Liver (tissue), 9 donors: ENCODE data around the gene ARID4A. TPM values are rescaled to one million over a fixed set of nuclear protein-coding genes. Genes with fewer than 3 reads are reported as not detected.

Experiments used
- DNase-seq: peaks from one replicate; pipeline ENCODE4 v3.0.0-alpha.2; 2017; ENCODE audit warnings: low spot score
- H3K27ac ChIP-seq, 2 donors: one replicate each; pipeline ENCODE4 v1.7.0; 2013; ENCODE audit warnings: inconsistent platforms in 2 of 2, low read length in 2 of 2, control low read depth in 1 of 2, low read depth in 1 of 2, mild to moderate bottlenecking in 1 of 2
- H3K27me3 ChIP-seq, 4 donors: one replicate each; pipeline versions ENCODE4 v1.6.1 to v1.7.0; 2013; ENCODE audit warnings: low read length in 3 of 4, inconsistent platforms in 1 of 4, mild to moderate bottlenecking in 1 of 4, moderate library complexity in 1 of 4; ENCODE audit not compliant: control insufficient read depth in 4 of 4, insufficient read depth in 4 of 4
- H3K36me3 ChIP-seq, 4 donors: one replicate each; pipeline versions ENCODE4 v1.6.1 to v1.7.0; 2013; ENCODE audit warnings: low read length in 3 of 4, mild to moderate bottlenecking in 3 of 4, low read depth in 1 of 4, moderate library complexity in 1 of 4; ENCODE audit not compliant: control insufficient read depth in 4 of 4, insufficient read depth in 3 of 4
- H3K4me1 ChIP-seq, 4 donors: one replicate each; pipeline versions ENCODE4 v1.6.1 to v1.7.0; 2013; ENCODE audit warnings: low read length in 3 of 4, mild to moderate bottlenecking in 3 of 4, moderate library complexity in 1 of 4; ENCODE audit not compliant: control insufficient read depth in 4 of 4, insufficient read depth in 4 of 4
- H3K4me3 ChIP-seq, 3 donors: one replicate each; pipeline versions ENCODE4 v1.6.1 to v1.7.0; 2013; ENCODE audit warnings: low read length in 3 of 3, control low read depth in 1 of 3, low read depth in 1 of 3, mild to moderate bottlenecking in 1 of 3
- H3K9ac ChIP-seq, 2 donors: one replicate each; pipeline ENCODE4 v1.7.0; 2013; ENCODE audit warnings: low read length in 2 of 2, mild to moderate bottlenecking in 2 of 2, moderate library complexity in 2 of 2, control low read depth in 1 of 2, low read depth in 1 of 2
- H3K9me3 ChIP-seq, 4 donors: one replicate each; pipeline versions ENCODE4 v1.6.1 to v1.7.0; 2013; ENCODE audit warnings: low read length in 3 of 4; ENCODE audit not compliant: control insufficient read depth in 4 of 4
- EGR1 ChIP-seq, 2 donors: IDR thresholded peaks; 2 replicates each; pipeline ENCODE4 v1.6.1; 2016 to 2018; ENCODE audit warnings: antibody characterized with exemption in 2 of 2, low read depth in 2 of 2
- HNF4A ChIP-seq, 2 donors: conservative IDR thresholded peaks; 2 replicates each; pipeline ENCODE4 v1.6.1; 2016; ENCODE audit warnings: antibody characterized with exemption in 2 of 2, mild to moderate bottlenecking in 2 of 2
- HNF4G ChIP-seq: IDR thresholded peaks from 2 replicates; pipeline ENCODE4 v1.6.1; 2016; ENCODE audit warnings: antibody characterized with exemption
- JUND ChIP-seq, 2 donors: IDR thresholded peaks; 2 replicates each; pipeline ENCODE4 v1.6.1; 2016; ENCODE audit warnings: antibody characterized with exemption in 2 of 2
- NR2F2 ChIP-seq: IDR thresholded peaks from 2 replicates; pipeline ENCODE4 v1.6.1; 2016; ENCODE audit warnings: antibody characterized with exemption
- RAD21 ChIP-seq, 2 donors: IDR thresholded peaks; 2 replicates each; pipeline ENCODE4 v1.6.1; 2016; ENCODE audit warnings: antibody characterized with exemption in 2 of 2, mild to moderate bottlenecking in 2 of 2
- SP1 ChIP-seq: IDR thresholded peaks from 2 replicates; pipeline ENCODE4 v1.6.1; 2018; ENCODE audit warnings: antibody characterized with exemption, mild to moderate bottlenecking
- TAF1 ChIP-seq: conservative IDR thresholded peaks from 2 replicates; pipeline ENCODE4 v1.6.1; 2016; ENCODE audit warnings: antibody characterized with exemption, mild to moderate bottlenecking
- WGBS: extraction: QIAGEN DNeasy Blood & Tissue Kit; methylation state at CpG from one replicate; pipeline ENCODE4 v1.1.7; 2013; 5-methylcytosine and 5-hydroxymethylcytosine counted together
- polyA plus RNA-seq, 2 donors: library from polyadenylated mRNA; stranded (reverse) in 1 of 2; unstranded in 1 of 2; fragments of 200-250 nt in 1 of 2; fragments of >200 nt in 1 of 2; fragmentation: Nextera tagmentation in 1 of 2; extraction: Ambion mirVana in 1 of 2; gene quantifications; one replicate each; pipeline versions ENCODE4 v1.2.1 to v1.2.3, GENCODE V29; 2013 to 2015
- total RNA-seq, 2 donors: library from RNA; depleted of rRNA; stranded (reverse); fragments of >200 nt; gene quantifications; one replicate each; pipeline ENCODE4 v1.2.3, GENCODE V29; 2014
- TF ChIP-seq, protein P1 (sequence below): IDR thresholded peaks from 2 replicates; pipeline ENCODE4 v1.6.1; 2016; ENCODE audit warnings: antibody characterized with exemption
- TF ChIP-seq, protein P2 (sequence below): IDR thresholded peaks from 2 replicates; pipeline ENCODE4 v1.6.1; 2016; ENCODE audit warnings: antibody characterized with exemption, mild to moderate bottlenecking
- TF ChIP-seq, protein P3 (sequence below): IDR thresholded peaks from 2 replicates; pipeline ENCODE4 v1.6.1; 2016; ENCODE audit warnings: antibody characterized with exemption
- TF ChIP-seq, protein P4 (sequence below): fragments of 150-350 bp; IDR thresholded peaks from 2 replicates; pipeline ENCODE4 v1.5.1; 2017; ENCODE audit warnings: improper control_type of control experiment, low read depth, low read length; ENCODE audit not compliant: missing input control
- TF ChIP-seq, protein P5 (sequence below): IDR thresholded peaks from 2 replicates; pipeline ENCODE4 v1.6.1; 2016; ENCODE audit warnings: antibody characterized with exemption
- donor health status: healthy.
- donor health status: healthy.
- donor health status: healthy.
- donor health status: healthy.
- donor health status: healthy.

ARID4A gene
- total and polyA plus RNA-seq, 4 donors = 3.8 to 26.9 (median 12.0) TPM

DNA sequence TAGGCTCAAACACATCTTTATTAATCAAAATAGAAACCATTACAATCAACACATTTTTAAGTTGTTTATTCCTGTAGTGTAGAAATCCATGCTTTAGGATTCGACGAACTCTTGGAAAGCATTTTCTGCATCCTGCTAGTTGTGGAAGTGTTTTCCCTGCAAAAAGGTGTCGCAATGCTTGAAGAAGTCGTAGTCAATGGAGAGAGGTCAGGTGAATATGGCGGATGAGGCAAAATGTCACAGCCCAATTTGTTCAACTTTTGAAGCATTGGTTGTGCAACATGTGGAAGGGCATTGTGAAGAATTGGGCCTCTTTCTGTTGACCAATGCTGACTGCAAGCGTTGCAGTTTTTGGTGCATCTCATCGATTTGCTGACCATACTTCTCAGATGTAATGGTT lies 4.2 kb upstream of the ARID4A start:
- no peak overlapping the region for H3K9ac ChIP-seq
- TF ChIP-seq HNF4A (conservative IDR thresholded peaks at IDR 0.05) (no peak), HNF4G (no peak), TAF1 (no peak), NR2F2 (no peak), EGR1 (IDR thresholded peaks at IDR 0.05; ENCODE audit: low read depth in 2 of 2) (no peak), RAD21 (IDR thresholded peaks at IDR 0.05) (no peak)
- TF ChIP-seq, protein P1, sequence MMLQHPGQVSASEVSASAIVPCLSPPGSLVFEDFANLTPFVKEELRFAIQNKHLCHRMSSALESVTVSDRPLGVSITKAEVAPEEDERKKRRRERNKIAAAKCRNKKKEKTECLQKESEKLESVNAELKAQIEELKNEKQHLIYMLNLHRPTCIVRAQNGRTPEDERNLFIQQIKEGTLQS = no peak
- TF ChIP-seq, protein P2, sequence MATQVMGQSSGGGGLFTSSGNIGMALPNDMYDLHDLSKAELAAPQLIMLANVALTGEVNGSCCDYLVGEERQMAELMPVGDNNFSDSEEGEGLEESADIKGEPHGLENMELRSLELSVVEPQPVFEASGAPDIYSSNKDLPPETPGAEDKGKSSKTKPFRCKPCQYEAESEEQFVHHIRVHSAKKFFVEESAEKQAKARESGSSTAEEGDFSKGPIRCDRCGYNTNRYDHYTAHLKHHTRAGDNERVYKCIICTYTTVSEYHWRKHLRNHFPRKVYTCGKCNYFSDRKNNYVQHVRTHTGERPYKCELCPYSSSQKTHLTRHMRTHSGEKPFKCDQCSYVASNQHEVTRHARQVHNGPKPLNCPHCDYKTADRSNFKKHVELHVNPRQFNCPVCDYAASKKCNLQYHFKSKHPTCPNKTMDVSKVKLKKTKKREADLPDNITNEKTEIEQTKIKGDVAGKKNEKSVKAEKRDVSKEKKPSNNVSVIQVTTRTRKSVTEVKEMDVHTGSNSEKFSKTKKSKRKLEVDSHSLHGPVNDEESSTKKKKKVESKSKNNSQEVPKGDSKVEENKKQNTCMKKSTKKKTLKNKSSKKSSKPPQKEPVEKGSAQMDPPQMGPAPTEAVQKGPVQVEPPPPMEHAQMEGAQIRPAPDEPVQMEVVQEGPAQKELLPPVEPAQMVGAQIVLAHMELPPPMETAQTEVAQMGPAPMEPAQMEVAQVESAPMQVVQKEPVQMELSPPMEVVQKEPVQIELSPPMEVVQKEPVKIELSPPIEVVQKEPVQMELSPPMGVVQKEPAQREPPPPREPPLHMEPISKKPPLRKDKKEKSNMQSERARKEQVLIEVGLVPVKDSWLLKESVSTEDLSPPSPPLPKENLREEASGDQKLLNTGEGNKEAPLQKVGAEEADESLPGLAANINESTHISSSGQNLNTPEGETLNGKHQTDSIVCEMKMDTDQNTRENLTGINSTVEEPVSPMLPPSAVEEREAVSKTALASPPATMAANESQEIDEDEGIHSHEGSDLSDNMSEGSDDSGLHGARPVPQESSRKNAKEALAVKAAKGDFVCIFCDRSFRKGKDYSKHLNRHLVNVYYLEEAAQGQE = no peak
- TF ChIP-seq, protein P3, sequence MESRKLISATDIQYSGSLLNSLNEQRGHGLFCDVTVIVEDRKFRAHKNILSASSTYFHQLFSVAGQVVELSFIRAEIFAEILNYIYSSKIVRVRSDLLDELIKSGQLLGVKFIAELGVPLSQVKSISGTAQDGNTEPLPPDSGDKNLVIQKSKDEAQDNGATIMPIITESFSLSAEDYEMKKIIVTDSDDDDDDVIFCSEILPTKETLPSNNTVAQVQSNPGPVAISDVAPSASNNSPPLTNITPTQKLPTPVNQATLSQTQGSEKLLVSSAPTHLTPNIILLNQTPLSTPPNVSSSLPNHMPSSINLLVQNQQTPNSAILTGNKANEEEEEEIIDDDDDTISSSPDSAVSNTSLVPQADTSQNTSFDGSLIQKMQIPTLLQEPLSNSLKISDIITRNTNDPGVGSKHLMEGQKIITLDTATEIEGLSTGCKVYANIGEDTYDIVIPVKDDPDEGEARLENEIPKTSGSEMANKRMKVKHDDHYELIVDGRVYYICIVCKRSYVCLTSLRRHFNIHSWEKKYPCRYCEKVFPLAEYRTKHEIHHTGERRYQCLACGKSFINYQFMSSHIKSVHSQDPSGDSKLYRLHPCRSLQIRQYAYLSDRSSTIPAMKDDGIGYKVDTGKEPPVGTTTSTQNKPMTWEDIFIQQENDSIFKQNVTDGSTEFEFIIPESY = no peak
- TF ChIP-seq, protein P4, sequence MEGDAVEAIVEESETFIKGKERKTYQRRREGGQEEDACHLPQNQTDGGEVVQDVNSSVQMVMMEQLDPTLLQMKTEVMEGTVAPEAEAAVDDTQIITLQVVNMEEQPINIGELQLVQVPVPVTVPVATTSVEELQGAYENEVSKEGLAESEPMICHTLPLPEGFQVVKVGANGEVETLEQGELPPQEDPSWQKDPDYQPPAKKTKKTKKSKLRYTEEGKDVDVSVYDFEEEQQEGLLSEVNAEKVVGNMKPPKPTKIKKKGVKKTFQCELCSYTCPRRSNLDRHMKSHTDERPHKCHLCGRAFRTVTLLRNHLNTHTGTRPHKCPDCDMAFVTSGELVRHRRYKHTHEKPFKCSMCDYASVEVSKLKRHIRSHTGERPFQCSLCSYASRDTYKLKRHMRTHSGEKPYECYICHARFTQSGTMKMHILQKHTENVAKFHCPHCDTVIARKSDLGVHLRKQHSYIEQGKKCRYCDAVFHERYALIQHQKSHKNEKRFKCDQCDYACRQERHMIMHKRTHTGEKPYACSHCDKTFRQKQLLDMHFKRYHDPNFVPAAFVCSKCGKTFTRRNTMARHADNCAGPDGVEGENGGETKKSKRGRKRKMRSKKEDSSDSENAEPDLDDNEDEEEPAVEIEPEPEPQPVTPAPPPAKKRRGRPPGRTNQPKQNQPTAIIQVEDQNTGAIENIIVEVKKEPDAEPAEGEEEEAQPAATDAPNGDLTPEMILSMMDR = no peak
- H3K36me3 ChIP-seq = peaks cover 8 to 34% (median 13%) of the 10 kb centered on the region in 4 donors
- no peak for DNase-seq
- H3K27me3 ChIP-seq = no peaks in the 10 kb centered on the region
- H3K9me3 ChIP-seq = no peaks in the 10 kb centered on the region
- H3K4me1 ChIP-seq = peaks cover 12 to 30% (median 19%) of the 10 kb centered on the region in 4 donors
- no peak overlapping the region for H3K27ac ChIP-seq
- 81% methylated on average over 7 of the region's 7 CpGs for WGBS
- H3K4me3 ChIP-seq = no peak overlapping the region

DNA sequence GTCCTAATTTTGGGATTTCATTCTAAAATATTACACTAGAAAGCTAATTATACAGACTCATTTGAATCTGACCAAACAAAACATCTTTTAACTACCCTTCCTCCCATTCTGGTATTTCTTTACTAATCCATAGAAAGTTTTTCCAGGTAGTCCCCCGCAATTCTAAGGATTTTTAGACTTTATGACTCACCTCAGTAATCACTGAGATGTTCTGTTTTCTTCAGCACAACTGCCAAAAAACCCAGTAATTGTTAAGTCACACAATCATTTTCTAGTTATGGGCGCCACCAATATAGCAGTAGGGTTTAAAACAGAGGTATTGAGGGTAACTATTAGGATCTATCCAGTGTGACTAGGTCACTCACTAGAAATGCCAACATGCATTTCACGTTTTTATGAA lies 1.6 kb upstream of the ARID4A start:
- H3K36me3 ChIP-seq = peaks cover 2 to 16% (median 7%) of the 10 kb centered on the region in 4 donors
- peak overlapping the region; percentile 87 to 99 for H3K9ac ChIP-seq
- peak overlapping the region; percentile 99 for H3K27ac ChIP-seq
- WGBS = 2% methylated on average over 3 of the region's 3 CpGs
- DNase-seq = no peak
- peaks cover 10 to 40% (median 30%) of the 10 kb centered on the region in 4 donors for H3K4me1 ChIP-seq
- H3K9me3 ChIP-seq = no peaks in the 10 kb centered on the region
- TF ChIP-seq, protein P5, sequence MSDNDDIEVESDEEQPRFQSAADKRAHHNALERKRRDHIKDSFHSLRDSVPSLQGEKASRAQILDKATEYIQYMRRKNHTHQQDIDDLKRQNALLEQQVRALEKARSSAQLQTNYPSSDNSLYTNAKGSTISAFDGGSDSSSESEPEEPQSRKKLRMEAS = no peak
- TF ChIP-seq JUND (IDR thresholded peaks at IDR 0.05) (no peak), EGR1 (IDR thresholded peaks at IDR 0.05; ENCODE audit: low read depth in 2 of 2) (no peak), SP1 (no peak), NR2F2 (no peak), HNF4G (no peak), RAD21 (IDR thresholded peaks at IDR 0.05) (no peak)
- TF ChIP-seq, protein P4 = no peak
- H3K27me3 ChIP-seq = no peaks in the 10 kb centered on the region
- H3K4me3 ChIP-seq = peak overlapping the region; percentile 91 to 100 (median 95)
